H9 (cell line): ENCODE data around the gene AK8. TPM values are rescaled to one million over a fixed set of nuclear protein-coding genes. Genes with fewer than 3 reads are reported as not detected.
A peak's percentile ranks its signal among the peaks of the same experiment; 100 is the strongest.

Experiments
- DNase-seq: peaks from one replicate; pipeline ENCODE4 v3.0.0-alpha.2; 2017
- H2AFZ ChIP-seq: one replicate; pipeline ENCODE4 v1.6.1; 2013; ENCODE audit warnings: mild to moderate bottlenecking, low read length, control low read depth, moderate library complexity
- H2AK5ac ChIP-seq: 2 replicates; pipeline ENCODE4 v1.6.1; 2013; ENCODE audit warnings: low read length, control low read depth, mixed read lengths; ENCODE audit not compliant: insufficient read length
- H2BK120ac ChIP-seq: one replicate; pipeline ENCODE4 v1.6.1; 2013; ENCODE audit warnings: low read depth, mild to moderate bottlenecking, low read length, control low read depth, inconsistent platforms; ENCODE audit not compliant: poor library complexity, severe bottlenecking
- H2BK12ac ChIP-seq: 2 replicates; pipeline ENCODE4 v1.6.1; 2013; ENCODE audit warnings: low read length, control low read depth, mixed read lengths, low read depth; ENCODE audit not compliant: insufficient read length
- H2BK15ac ChIP-seq: 2 replicates; pipeline ENCODE4 v1.6.1; 2013; ENCODE audit warnings: low read depth, low read length, control low read depth
- H2BK20ac ChIP-seq: one replicate; pipeline ENCODE4 v1.6.1; 2013; ENCODE audit warnings: low read depth, mild to moderate bottlenecking, low read length, control low read depth, inconsistent platforms; ENCODE audit not compliant: poor library complexity, severe bottlenecking
- H2BK5ac ChIP-seq: 2 replicates; pipeline ENCODE4 v1.6.1; 2013; ENCODE audit warnings: low read length, control low read depth, mixed read lengths; ENCODE audit not compliant: insufficient read length
- H3K14ac ChIP-seq: 2 replicates; pipeline ENCODE4 v1.6.1; 2013; ENCODE audit warnings: low read length, control low read depth; ENCODE audit not compliant: insufficient read depth
- H3K18ac ChIP-seq: 2 replicates; pipeline ENCODE4 v1.6.1; 2013; ENCODE audit warnings: low read depth, mild to moderate bottlenecking, mixed read lengths, low read length, control low read depth; ENCODE audit not compliant: insufficient read length
- H3K23ac ChIP-seq: 2 replicates; pipeline ENCODE4 v1.6.1; 2013; ENCODE audit warnings: low read length, control low read depth, mixed read lengths, low read depth; ENCODE audit not compliant: insufficient read length
- H3K23me2 ChIP-seq: 2 replicates; pipeline ENCODE4 v1.6.1; 2013; ENCODE audit warnings: low read depth, mild to moderate bottlenecking, mixed read lengths, low read length, control low read depth; ENCODE audit not compliant: insufficient read length, poor library complexity, severe bottlenecking
- H3K27ac ChIP-seq: 2 replicates; pipeline ENCODE4 v1.5.1; 2013; ENCODE audit warnings: low read length, control low read depth, mixed read lengths, low read depth; ENCODE audit not compliant: insufficient read length
- H3K27me3 ChIP-seq: 2 replicates; pipeline ENCODE4 v1.6.1; 2013; ENCODE audit warnings: low read length, control low read depth, inconsistent platforms; ENCODE audit not compliant: insufficient read depth
- H3K4ac ChIP-seq: 2 replicates; pipeline ENCODE4 v1.6.1; 2013; ENCODE audit warnings: low read depth, mild to moderate bottlenecking, control low read depth, inconsistent platforms, low read length, moderate library complexity
- H3K4me1 ChIP-seq: 2 replicates; pipeline ENCODE4 v1.6.1; 2013; ENCODE audit warnings: low read length, control low read depth, inconsistent platforms; ENCODE audit not compliant: insufficient read depth
- H3K4me2 ChIP-seq: 2 replicates; pipeline ENCODE4 v1.6.1; 2013; ENCODE audit warnings: low read length, control low read depth, mixed read lengths; ENCODE audit not compliant: insufficient read length, insufficient read depth
- H3K56ac ChIP-seq: 2 replicates; pipeline ENCODE4 v1.6.1; 2013; ENCODE audit warnings: low read depth, mild to moderate bottlenecking, mixed read lengths, low read length, control low read depth; ENCODE audit not compliant: insufficient read length
- H3K79me1 ChIP-seq: 2 replicates; pipeline ENCODE4 v1.6.1; 2013; ENCODE audit warnings: low read depth, mild to moderate bottlenecking, moderate library complexity, low read length, control low read depth, inconsistent platforms; ENCODE audit not compliant: insufficient read depth, poor library complexity, severe bottlenecking
- H3K79me2 ChIP-seq: 2 replicates; pipeline ENCODE4 v1.6.1; 2013; ENCODE audit warnings: low read length, control low read depth, inconsistent platforms; ENCODE audit not compliant: insufficient read depth
- H3K9ac ChIP-seq: 2 replicates; pipeline ENCODE4 v1.6.1; 2013; ENCODE audit warnings: low read length, control low read depth, mixed read lengths; ENCODE audit not compliant: insufficient read length; ENCODE audit errors: extremely low read depth
- H3K9me3 ChIP-seq: one replicate; pipeline ENCODE4 v1.6.1; 2013; ENCODE audit warnings: low read depth, low read length, inconsistent platforms; ENCODE audit not compliant: control insufficient read depth
- H3T11ph ChIP-seq: one replicate; pipeline ENCODE4 v1.6.1; 2013; ENCODE audit warnings: mild to moderate bottlenecking, low read length, control low read depth, inconsistent platforms
- H4K20me1 ChIP-seq: one replicate; pipeline ENCODE4 v1.6.1; 2013; ENCODE audit not compliant: control insufficient read depth, insufficient read length, insufficient read depth
- H4K5ac ChIP-seq: 2 replicates; pipeline ENCODE4 v1.6.1; 2013; ENCODE audit warnings: low read depth, mild to moderate bottlenecking, mixed read lengths, low read length, control low read depth; ENCODE audit not compliant: insufficient read length
- H4K8ac ChIP-seq: replicated peaks from 2 replicates; pipeline ENCODE4 v1.6.1; 2013; ENCODE audit warnings: low read length, control low read depth, mixed read lengths, low read depth; ENCODE audit not compliant: insufficient read length
- H4K91ac ChIP-seq: 2 replicates; pipeline ENCODE4 v1.6.1; 2013; ENCODE audit warnings: low read depth, mild to moderate bottlenecking, moderate library complexity, mixed read lengths, low read length, control low read depth; ENCODE audit not compliant: insufficient read length
- H3K27ac Mint-ChIP-seq, 3 experiments: 2 replicates in 2 of 3; 3 replicates in 1 of 3; pipeline ENCODE4 v1.8.0; 2020 to 2021; ENCODE audit warnings: mixed read lengths in 3 of 3, mild to moderate bottlenecking in 1 of 3, moderate library complexity in 1 of 3
- H3K27me3 Mint-ChIP-seq: 2 replicates; pipeline ENCODE4 v1.8.0; 2021; ENCODE audit warnings: low read depth, mild to moderate bottlenecking, moderate library complexity, mixed read lengths
- H3K36me3 Mint-ChIP-seq, 3 experiments: 2 replicates in 2 of 3; 3 replicates in 1 of 3; pipeline ENCODE4 v1.8.0; 2020 to 2021; ENCODE audit warnings: low read depth in 3 of 3, mixed read lengths in 3 of 3; ENCODE audit not compliant: insufficient read depth in 1 of 3
- H3K4me1 Mint-ChIP-seq, 2 experiments: 2 replicates each; pipeline ENCODE4 v1.8.0; 2020; ENCODE audit warnings: mixed read lengths in 2 of 2
- H3K4me3 Mint-ChIP-seq, 2 experiments: 2 replicates in 1 of 2; 3 replicates in 1 of 2; pipeline ENCODE4 v1.8.0; 2020 to 2021; ENCODE audit warnings: mild to moderate bottlenecking in 2 of 2, mixed read lengths in 2 of 2, moderate library complexity in 1 of 2
- H3K9me3 Mint-ChIP-seq, 2 experiments: 2 replicates in 1 of 2; 3 replicates in 1 of 2; pipeline ENCODE4 v1.8.0; 2020; ENCODE audit warnings: mild to moderate bottlenecking in 2 of 2, mixed read lengths in 2 of 2, moderate library complexity in 1 of 2
- CTCF ChIP-seq: fragments of 200-600 bp; sonication (generic); conservative IDR thresholded peaks from 3 replicates; pipeline ENCODE4 v1.8.0; 2021; ENCODE audit warnings: antibody characterized with exemption, mild to moderate bottlenecking
- WGBS: extraction: QIAGEN DNeasy Blood & Tissue Kit; methylation state at CpG from one replicate; pipeline ENCODE4 v1.1.7; 2013; ENCODE audit warnings: missing lambda C conversion rate, low lambda C conversion rate, mixed read lengths; ENCODE audit not compliant: insufficient read length; ENCODE audit errors: extremely low coverage; 5-methylcytosine and 5-hydroxymethylcytosine counted together
- total RNA-seq: library from RNA; stranded (reverse); gene quantifications from 2 replicates; pipeline ENCODE4 v1.2.1, GENCODE V29; 2021

The AK8 gene
- total RNA-seq, 1 experiment from 2014 or later: 0.44 TPM

- H3K27me3 Mint-ChIP-seq: peaks cover 85% of the 10 kb centered on the region
- no peak overlapping the region for H2BK20ac ChIP-seq
Measured at GRCh38 chr9:132745756-132746709, 132.1 kb downstream of the AK8 start.

More at GRCh38 chr9:132745756-132746709, 132.1 kb downstream of the AK8 start:
- no CpG with 5 or more reads among the region's 19 CpGs for WGBS
- Mint-ChIP-seq H3K4me1 (peaks cover 44 to 45% of the 10 kb centered on the region in 2 experiments), H3K36me3 (no peaks in the 10 kb centered on the region), H3K4me3 (peak overlapping the region; percentile 50 to 77; a peak in 3 of 5 replicates), H3K27ac (peak overlapping the region in 1 of 3 experiments; percentile 17; a peak in 1 of 7 replicates), H3K9me3 (no peaks in the 10 kb centered on the region; a peak in 2 of 5 replicates)
- Histone ChIP-seq H3K4me2 (peak overlapping the region; percentile 45), H2BK5ac (no peak overlapping the region), H2BK12ac (no peak overlapping the region), H3K18ac (no peak overlapping the region), H2BK15ac (no peak overlapping the region), H3K4ac (no peak overlapping the region), H3K9me3 (no peaks in the 10 kb centered on the region), H3K56ac (no peak overlapping the region), H3K23ac (no peak overlapping the region), H3K79me2 (no peaks in the 10 kb centered on the region), H4K20me1 (peaks cover 2% of the 10 kb centered on the region), H4K91ac (no peak overlapping the region), H2AFZ (no peak overlapping the region), H3K9ac (no peak overlapping the region), H3K4me1 (peaks cover 10% of the 10 kb centered on the region), H3K79me1 (no peaks in the 10 kb centered on the region), H4K8ac (no peak overlapping the region), H2AK5ac (no peak overlapping the region), H3K27me3 (peaks cover 11% of the 10 kb centered on the region; the same call in 1 of the 2 replicates), H3T11ph (no peak overlapping the region), H4K5ac (no peak overlapping the region), H2BK120ac (no peak overlapping the region), H3K27ac (no peak overlapping the region), H3K14ac (no peak overlapping the region), H3K23me2 (peaks cover 4% of the 10 kb centered on the region)
- TF ChIP-seq CTCF: no peak
- no peak for DNase-seq
